Melanocyte of skin (primary cell): ENCODE measurements around the gene MPP1. TPM values are rescaled to one million over a fixed set of nuclear protein-coding genes. Genes with fewer than 3 reads are reported as not detected.

Experiments used
- small RNA-seq, 2 donors: library from RNA; depleted of rRNA; stranded (forward); fragments of <200 nt; gene quantifications; one replicate each; pipeline ENCODE3, GENCODE V24; 2012
- total RNA-seq, 2 donors: library from RNA; depleted of rRNA; stranded (reverse); fragments of >200 nt; gene quantifications; 2 replicates each; pipeline ENCODE4 v1.2.3, GENCODE V29; 2012

The MPP1 gene
- 10 to 100 TPM; 20.0 to 22.0 TPM for total RNA-seq

DNA sequence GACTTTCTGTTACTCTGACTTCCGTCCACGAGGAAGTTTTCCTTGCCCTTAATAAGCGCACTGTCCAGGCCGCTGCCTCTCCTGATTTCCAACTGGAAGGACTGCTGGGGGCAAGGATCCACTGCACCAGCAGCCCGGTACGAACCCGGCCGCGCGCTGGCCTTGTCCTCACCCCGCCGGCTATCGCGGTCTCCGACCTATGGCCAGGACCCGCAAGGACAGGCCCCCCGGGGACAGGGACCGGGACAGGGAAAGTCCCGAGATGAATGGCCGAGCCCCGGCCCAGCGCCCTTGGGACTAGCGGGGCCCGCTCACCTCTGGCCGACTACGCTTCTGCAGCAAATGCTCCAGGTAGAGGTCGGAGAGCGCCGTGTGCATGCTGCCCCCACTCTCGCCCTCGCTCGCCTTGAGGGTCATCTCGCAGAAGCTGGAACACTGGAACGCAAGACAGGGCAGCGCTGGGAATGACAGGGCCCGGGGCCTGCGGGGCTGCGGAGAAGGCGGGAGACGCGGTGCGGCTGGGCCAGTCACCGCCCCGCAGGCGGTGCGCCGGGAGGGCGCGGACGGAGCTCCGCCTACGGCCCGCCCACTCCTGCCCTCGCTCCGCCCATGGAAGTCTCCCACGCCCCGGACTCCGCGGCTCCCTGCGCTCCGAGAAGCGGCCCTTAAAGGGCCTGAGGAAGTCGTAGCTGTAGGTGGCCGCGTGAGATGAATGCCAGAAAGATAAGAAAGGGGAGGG is at the start of gene MPP1:
MPP1 (minus strand) TSS at position 529 of the 739 bp plus-strand sequence; CDS start at position 417, 112 bp downstream.

DNA sequence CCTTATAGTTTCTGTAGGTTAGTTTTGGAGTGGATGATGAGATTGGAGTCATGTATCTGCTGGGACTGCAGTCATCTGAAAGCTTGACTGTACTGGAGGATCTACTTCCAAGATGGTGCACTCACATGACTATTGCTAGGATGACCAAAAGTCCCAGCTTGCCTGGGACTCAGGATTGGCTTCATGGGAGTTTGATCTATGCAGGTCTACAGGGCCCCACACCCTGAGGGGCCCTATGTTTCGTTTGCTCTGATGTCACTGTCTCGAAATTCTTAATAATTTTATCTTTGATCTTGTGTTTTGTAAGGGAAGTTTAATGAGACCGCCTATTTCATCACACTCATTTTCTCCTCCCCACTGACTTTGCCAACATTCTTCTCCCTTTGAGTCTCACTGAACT is 29.3 kb upstream of the MPP1 start, which contains the start of gene SMIM9:
SMIM9 (minus strand) TSS at position 101 of the 400 bp plus-strand sequence. CDS start 3,806 bp downstream, outside the sequence.

GRCh38 chrX:154762537-154763296 is 42.6 kb downstream of the MPP1 start, which contains the start of gene DKC1:
Gene DKC1, plus strand, starts transcription at chrX:154762864. Its CDS starts 102 bp downstream, at chrX:154762966.

DNA sequence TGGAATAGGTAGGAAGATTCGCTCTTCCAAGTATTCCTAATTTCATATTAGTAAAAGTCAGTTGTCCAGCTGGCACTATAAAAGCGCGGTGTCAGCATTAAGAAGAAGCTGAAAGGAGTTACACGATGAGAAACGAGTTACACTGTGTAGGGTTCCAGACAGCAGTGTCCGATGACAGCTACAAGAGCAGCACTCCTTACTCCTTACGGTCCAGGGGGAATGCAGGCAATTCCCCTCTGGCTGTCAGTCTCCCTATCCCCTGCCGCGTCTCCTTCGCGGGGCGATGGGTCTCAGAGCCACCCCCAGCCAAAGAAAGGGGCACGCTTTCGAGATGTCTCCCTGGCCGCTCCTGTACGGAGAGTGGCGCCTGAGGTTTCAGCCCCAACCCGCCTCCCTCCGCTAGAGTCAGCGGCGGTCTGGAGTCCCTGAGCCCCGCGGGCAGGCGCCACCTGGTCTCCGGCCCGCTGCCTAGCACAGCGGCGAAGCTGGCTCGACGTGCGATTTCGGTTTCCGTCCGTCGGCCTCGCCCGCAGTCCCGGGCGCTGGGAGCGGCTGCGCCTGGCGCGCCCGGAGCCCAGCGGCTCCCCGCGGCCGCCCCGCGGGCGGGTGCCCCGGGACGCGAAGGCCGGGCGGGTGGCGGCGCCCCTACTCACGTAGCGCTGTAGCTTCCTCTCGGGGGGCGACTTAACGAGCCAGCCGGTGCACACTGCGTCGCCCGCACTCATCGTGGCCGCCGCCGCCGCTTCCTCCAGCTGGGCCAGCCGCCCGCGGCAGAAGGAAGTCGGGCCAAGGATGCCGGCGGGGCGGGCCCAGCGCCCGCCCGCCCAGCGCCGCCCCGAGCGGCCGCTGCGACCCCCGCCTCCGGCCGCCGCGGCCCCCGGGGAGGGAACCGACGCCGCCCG is 54.7 kb downstream of the MPP1 start, which contains the start of gene GAB3:
GAB3 (minus strand) TSS at position 777 of the 902 bp plus-strand sequence; CDS start at position 725, 52 bp downstream.

Small RNA genes lying within 50 kb of the gene (small RNA-seq; reads per million reads assigned to genes)
- gene SNORA36A: 0 reads per million in 2 donors

Other genes starting within 250 kb of the MPP1 start
- not detected for gene CTAG1A, start 220.4 kb downstream of the MPP1 start, total RNA-seq
- not detected for gene CTAG1B, start 186.2 kb downstream of the MPP1 start, total RNA-seq
- gene CTAG2, start 151.9 kb downstream of the MPP1 start, total RNA-seq: not detected
- gene GAB3, start 54.4 kb downstream of the MPP1 start, total RNA-seq: 10 to 100 TPM in 1 of 2 donors, under 1 TPM in 1; 0.33 to 10.7 TPM
- 10 to 100 TPM; 26.8 to 78.9 TPM for gene DKC1, start 42.6 kb downstream of the MPP1 start, total RNA-seq
- gene SMIM9, start 29.2 kb upstream of the MPP1 start, total RNA-seq: not detected
- 1 to 10 TPM; 4.7 to 5.5 TPM for gene F8A1, start 80.9 kb upstream of the MPP1 start, total RNA-seq
- gene F8, start 217.2 kb upstream of the MPP1 start, total RNA-seq: 1 to 10 TPM; 1.3 to 4.8 TPM
- gene FUNDC2, start 221.4 kb upstream of the MPP1 start, total RNA-seq: 10 to 100 TPM; 25.1 to 31.6 TPM